Activated CD8-positive, alpha-beta T cell treated with anti-CD3 and anti-CD28 coated beads, Interleukin-2, amount 10 ng/mL, durations not matched to agents 7 days and 5 days (primary cell): ENCODE data around the gene CHIC1. TPM values are rescaled to one million over a fixed set of nuclear protein-coding genes. Genes with fewer than 3 reads are reported as not detected.

Source experiments
- total RNA-seq, 2 experiments: library from RNA; stranded (reverse); gene quantifications; one replicate each; pipeline ENCODE4 v1.2.3, GENCODE V29; 2021

The CHIC1 gene
- total RNA-seq, 2 experiments from 2014 or later, result 3.6 to 5.0 TPM

Other genes with a start within 250 kb of the CHIC1 start
- not detected for gene CDX4, start 116.1 kb upstream of the CHIC1 start, total RNA-seq